ENCODE data around the gene IL17C. TPM values are rescaled to one million over a fixed set of nuclear protein-coding genes. Genes with fewer than 3 reads are reported as not detected.

The IL17C gene
- total RNA-seq, 1 experiment from 2014 or later, result 1.9 TPM

DNA sequence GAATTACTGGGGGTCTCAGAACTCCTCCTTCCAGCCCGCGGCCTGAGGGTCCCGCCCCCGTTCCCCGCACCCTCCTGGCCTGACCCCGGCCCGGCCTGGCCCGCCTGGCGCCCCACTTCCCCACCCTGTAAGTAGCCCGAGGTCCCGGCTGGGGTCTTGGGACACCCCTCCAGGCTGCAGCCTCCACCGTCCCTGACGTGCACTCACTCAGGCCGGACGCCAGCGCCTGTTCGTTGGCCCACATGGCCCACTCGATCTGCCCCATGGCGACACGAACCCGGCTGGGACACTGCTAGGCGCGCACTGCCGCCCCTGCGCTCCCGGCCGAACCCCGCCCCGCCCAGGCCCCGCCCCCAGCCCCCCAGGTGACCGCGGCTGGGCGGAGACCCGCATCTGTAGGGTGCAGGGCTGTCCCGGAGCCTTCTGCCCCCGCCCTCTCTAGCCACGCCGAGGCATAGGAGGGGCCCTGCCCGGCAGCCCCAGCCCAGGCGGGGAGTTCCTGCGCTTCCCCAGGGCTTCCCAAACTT, 12.4 kb downstream of the IL17C start, which contains the start of gene CYBA:
CYBA (minus strand) TSS at position 305 of the 527 bp plus-strand sequence; CDS start at position 265, 40 bp downstream.
- Mint-ChIP-seq H3K36me3 (peaks cover 9% of the 10 kb centered on the region), H3K4me3 (peak within 1 kb of the TSS; percentile 82), H3K27ac (no peak within 1 kb of the TSS; the same call in 1 of the 2 replicates), H3K27me3 (ENCODE audit: low read depth) (no peaks in the 10 kb centered on the region), H3K9me3 (no peaks in the 10 kb centered on the region), H3K4me1 (peaks cover 10% of the 10 kb centered on the region)
- ChIA-PET CTCF (interaction anchor here (0.6 to 2.0 kb wide), 6 partner anchors 13 to 87 kb away, joined by 3 to 8 read pairs (median 5); no protein-coding TSS in a partner anchor), POLR2A (no interaction called here)
- peak; percentile 79 for DNase-seq (ENCODE audit: low spot score)
- peak; percentile 90 for ATAC-seq
- TF ChIP-seq GABPB1 (CRISPR knock-in tag; IDR thresholded peaks at IDR 0.05) (0 out of 2 replicates have a peak, but pooled peaks have one; percentile 5), ZNF263 (CRISPR knock-in tag; IDR thresholded peaks at IDR 0.05; ENCODE audit: low read depth) (no peak), CREB1 (CRISPR knock-in tag; IDR thresholded peaks at IDR 0.05) (0 out of 2 replicates have a peak, but pooled peaks have one; percentile 45), FOXP1 (CRISPR knock-in tag; IDR thresholded peaks at IDR 0.05; ENCODE audit: borderline replicate concordance) (no peak), ZNF396 (CRISPR knock-in tag; IDR thresholded peaks at IDR 0.05; ENCODE audit: borderline replicate concordance) (no peak), ZSCAN18 (CRISPR knock-in tag; IDR thresholded peaks at IDR 0.05) (no peak), CREM (CRISPR knock-in tag; IDR thresholded peaks at IDR 0.05) (no peak), SP1 (CRISPR knock-in tag; conservative IDR thresholded peaks at IDR 0.05) (peak; percentile 89), JUN (CRISPR knock-in tag; IDR thresholded peaks at IDR 0.05) (no peak), ARID4B (CRISPR knock-in tag; IDR thresholded peaks at IDR 0.05; ENCODE audit: borderline replicate concordance) (peak; percentile 64; the same call in 1 of the 2 replicates), TEAD4 (CRISPR knock-in tag; IDR thresholded peaks at IDR 0.05) (no peak), FOXJ3 (CRISPR knock-in tag; IDR thresholded peaks at IDR 0.05; ENCODE audit: borderline replicate concordance) (no peak), MLX (CRISPR knock-in tag; IDR thresholded peaks at IDR 0.05) (no peak), ZNF281 (CRISPR knock-in tag; IDR thresholded peaks at IDR 0.05) (0 out of 2 replicates have a peak, but pooled peaks have one; percentile 12), ZNF219 (CRISPR knock-in tag; IDR thresholded peaks at IDR 0.05; ENCODE audit: borderline replicate concordance) (0 out of 2 replicates have a peak, but pooled peaks have one; percentile 38), NR2C2 (CRISPR knock-in tag; IDR thresholded peaks at IDR 0.05) (no peak), FOXK1 (CRISPR knock-in tag; IDR thresholded peaks at IDR 0.05) (peak; percentile 28; the same call in 1 of the 2 replicates), ZBTB21 (CRISPR knock-in tag; IDR thresholded peaks at IDR 0.05; ENCODE audit: borderline replicate concordance) (no peak), USF1 (CRISPR knock-in tag; IDR thresholded peaks at IDR 0.05) (peak; percentile 45; the same call in 1 of the 2 replicates)
- TF ChIP-seq, protein P1, sequence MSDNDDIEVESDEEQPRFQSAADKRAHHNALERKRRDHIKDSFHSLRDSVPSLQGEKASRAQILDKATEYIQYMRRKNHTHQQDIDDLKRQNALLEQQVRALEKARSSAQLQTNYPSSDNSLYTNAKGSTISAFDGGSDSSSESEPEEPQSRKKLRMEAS (CRISPR knock-in tag; IDR thresholded peaks at IDR 0.05), result peak; percentile 50; the same call in 1 of the 2 replicates
- TF ChIP-seq, protein P2, sequence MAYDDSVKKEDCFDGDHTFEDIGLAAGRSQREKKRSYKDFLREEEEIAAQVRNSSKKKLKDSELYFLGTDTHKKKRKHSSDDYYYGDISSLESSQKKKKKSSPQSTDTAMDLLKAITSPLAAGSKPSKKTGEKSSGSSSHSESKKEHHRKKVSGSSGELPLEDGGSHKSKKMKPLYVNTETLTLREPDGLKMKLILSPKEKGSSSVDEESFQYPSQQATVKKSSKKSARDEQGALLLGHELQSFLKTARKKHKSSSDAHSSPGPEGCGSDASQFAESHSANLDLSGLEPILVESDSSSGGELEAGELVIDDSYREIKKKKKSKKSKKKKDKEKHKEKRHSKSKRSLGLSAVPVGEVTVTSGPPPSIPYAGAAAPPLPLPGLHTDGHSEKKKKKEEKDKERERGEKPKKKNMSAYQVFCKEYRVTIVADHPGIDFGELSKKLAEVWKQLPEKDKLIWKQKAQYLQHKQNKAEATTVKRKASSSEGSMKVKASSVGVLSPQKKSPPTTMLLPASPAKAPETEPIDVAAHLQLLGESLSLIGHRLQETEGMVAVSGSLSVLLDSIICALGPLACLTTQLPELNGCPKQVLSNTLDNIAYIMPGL (CRISPR knock-in tag; IDR thresholded peaks at IDR 0.05), result no peak
